Mesendoderm (in vitro differentiated cells): ENCODE data around the gene DEK.
A peak's percentile ranks its signal among the peaks of the same experiment; 100 is the strongest.

Experiments
- DNase-seq: peaks from one replicate; pipeline ENCODE4 v3.0.0; 2013
- H2AK5ac ChIP-seq: 2 replicates; pipeline ENCODE4 v1.6.1; 2013; ENCODE audit warnings: low read length, inconsistent platforms
- H2BK120ac ChIP-seq: 2 replicates; pipeline ENCODE4 v1.6.1; 2013; ENCODE audit warnings: low read depth, mild to moderate bottlenecking, low read length, moderate library complexity, mixed read lengths
- H2BK15ac ChIP-seq: replicated peaks from 2 replicates; pipeline ENCODE4 v1.6.1; 2013; ENCODE audit warnings: low read depth, mild to moderate bottlenecking, moderate library complexity
- H2BK5ac ChIP-seq: 2 replicates; pipeline ENCODE4 v1.6.1; 2013; ENCODE audit warnings: low read length, inconsistent platforms
- H3K18ac ChIP-seq: 2 replicates; pipeline ENCODE4 v1.6.1; 2013; ENCODE audit warnings: mild to moderate bottlenecking, low read length, mixed read lengths
- H3K23ac ChIP-seq: one replicate; pipeline ENCODE4 v1.6.1; 2013; ENCODE audit warnings: low read length
- H3K27ac ChIP-seq: 2 replicates; pipeline ENCODE4 v1.5.1; 2013; ENCODE audit warnings: low read depth, mild to moderate bottlenecking, inconsistent platforms, low read length, moderate library complexity
- H3K27me3 ChIP-seq: 2 replicates; pipeline ENCODE4 v1.6.1; 2013; ENCODE audit warnings: low read length, control low read depth, mild to moderate bottlenecking, inconsistent platforms; ENCODE audit not compliant: insufficient read depth, poor library complexity
- H3K36me3 ChIP-seq: 2 replicates; pipeline ENCODE4 v1.6.1; 2013; ENCODE audit warnings: low read length, inconsistent platforms; ENCODE audit not compliant: control insufficient read depth, insufficient read depth
- H3K4ac ChIP-seq: one replicate; pipeline ENCODE4 v1.6.1; 2013; ENCODE audit warnings: low read depth, mild to moderate bottlenecking, low read length, moderate library complexity
- H3K4me1 ChIP-seq: 2 replicates; pipeline ENCODE4 v1.6.1; 2013; ENCODE audit warnings: low read depth, low read length, inconsistent platforms; ENCODE audit not compliant: control insufficient read depth
- H3K4me2 ChIP-seq: 2 replicates; pipeline ENCODE4 v1.6.1; 2013; ENCODE audit warnings: low read length
- H3K4me3 ChIP-seq: 2 replicates; pipeline ENCODE4 v1.5.1; 2013; ENCODE audit warnings: mild to moderate bottlenecking, low read length
- H3K56ac ChIP-seq: one replicate; pipeline ENCODE4 v1.6.1; 2013; ENCODE audit warnings: low read length
- H3K79me1 ChIP-seq: 2 replicates; pipeline ENCODE4 v1.6.1; 2013; ENCODE audit warnings: low read length, inconsistent platforms
- H3K79me2 ChIP-seq: 2 replicates; pipeline ENCODE4 v1.6.1; 2013; ENCODE audit warnings: mild to moderate bottlenecking, low read length; ENCODE audit not compliant: control insufficient read depth, insufficient read depth
- H3K9ac ChIP-seq: 2 replicates; pipeline ENCODE4 v1.6.1; 2013; ENCODE audit warnings: low read length, inconsistent platforms
- H4K5ac ChIP-seq: one replicate; pipeline ENCODE4 v1.6.1; 2013; ENCODE audit warnings: low read length
- H4K8ac ChIP-seq: one replicate; pipeline ENCODE4 v1.6.1; 2013; ENCODE audit warnings: low read depth, mild to moderate bottlenecking, control low read depth, low read length, moderate library complexity
- WGBS: extraction: QIAGEN DNeasy Blood & Tissue Kit; methylation state at CpG from one replicate; pipeline ENCODE4 v1.1.7; 2013; ENCODE audit warnings: low lambda C conversion rate, missing lambda C conversion rate; ENCODE audit not compliant: insufficient coverage; ENCODE audit errors: extremely low coverage; 5-methylcytosine and 5-hydroxymethylcytosine counted together

The DEK gene

DNA sequence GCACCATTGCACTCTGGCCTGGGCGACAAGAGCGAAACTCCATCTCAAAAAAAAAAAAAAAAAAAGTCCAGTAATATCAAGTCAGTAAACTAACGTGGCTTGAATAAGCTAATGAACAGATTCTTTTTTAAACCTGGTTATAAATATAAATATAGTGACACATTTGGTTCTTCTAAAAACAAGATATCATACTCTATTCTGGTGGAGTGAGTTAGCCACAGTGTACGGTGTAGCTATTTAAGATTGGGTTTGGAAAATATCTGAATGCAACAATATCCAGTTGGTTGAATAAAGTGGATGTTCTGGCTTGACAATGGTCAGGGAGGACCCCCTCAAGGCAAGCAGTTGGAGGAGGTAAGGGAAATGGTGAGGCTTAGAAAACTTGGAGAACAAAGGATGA lies 5.9 kb upstream of the DEK start:
- no peak overlapping the region for H3K27ac ChIP-seq
- no peak for DNase-seq

DNA sequence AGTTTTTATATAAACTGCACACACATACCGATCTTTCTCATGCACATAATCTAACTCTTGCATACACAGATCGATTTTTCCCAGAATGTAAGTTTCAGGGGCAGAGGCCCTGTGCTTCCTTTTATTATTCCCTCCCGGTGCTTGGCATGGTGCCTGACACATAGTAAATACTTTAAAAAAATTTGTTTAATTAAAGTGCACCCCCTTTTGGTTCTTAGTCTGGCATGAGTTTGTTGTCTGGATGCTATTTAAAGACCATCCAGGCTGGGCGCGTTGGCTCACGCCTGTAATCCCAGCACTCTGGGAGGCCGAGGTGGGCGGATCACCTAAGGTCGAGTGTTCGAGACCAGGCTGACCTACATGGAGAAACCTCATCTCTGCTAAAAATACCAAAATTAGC lies 5.4 kb upstream of the DEK start:
- Histone ChIP-seq H3K27me3 (no peaks in the 10 kb centered on the region), H2BK120ac (no peak overlapping the region), H3K23ac (no peak overlapping the region), H3K36me3 (no peaks in the 10 kb centered on the region), H3K4me3 (no peak overlapping the region), H3K4me2 (no peak overlapping the region), H2BK5ac (no peak overlapping the region), H2BK15ac (no peak overlapping the region), H3K27ac (no peak overlapping the region), H3K56ac (no peak overlapping the region), H3K4ac (no peak overlapping the region), H3K18ac (no peak overlapping the region), H2AK5ac (no peak overlapping the region), H3K9ac (no peak overlapping the region), H3K79me1 (no peaks in the 10 kb centered on the region), H3K4me1 (no peaks in the 10 kb centered on the region), H4K8ac (no peak overlapping the region), H3K79me2 (no peaks in the 10 kb centered on the region), H4K5ac (no peak overlapping the region)
- no CpG with 5 or more reads among the region's 10 CpGs for WGBS
- no peak for DNase-seq

More for the DNA sequence above, 5.9 kb upstream of the DEK start:
- Histone ChIP-seq H3K4me3 (no peak overlapping the region), H2BK5ac (no peak overlapping the region), H3K18ac (no peak overlapping the region), H3K56ac (no peak overlapping the region), H3K36me3 (no peaks in the 10 kb centered on the region), H3K23ac (no peak overlapping the region), H3K4me1 (no peaks in the 10 kb centered on the region), H3K4me2 (no peak overlapping the region), H3K79me1 (no peaks in the 10 kb centered on the region), H3K4ac (no peak overlapping the region), H4K8ac (no peak overlapping the region), H4K5ac (no peak overlapping the region), H3K27me3 (no peaks in the 10 kb centered on the region), H2BK120ac (no peak overlapping the region), H3K79me2 (no peaks in the 10 kb centered on the region), H3K9ac (no peak overlapping the region), H2BK15ac (no peak overlapping the region), H2AK5ac (no peak overlapping the region)
- no CpG with 5 or more reads among the region's 4 CpGs for WGBS

DNA sequence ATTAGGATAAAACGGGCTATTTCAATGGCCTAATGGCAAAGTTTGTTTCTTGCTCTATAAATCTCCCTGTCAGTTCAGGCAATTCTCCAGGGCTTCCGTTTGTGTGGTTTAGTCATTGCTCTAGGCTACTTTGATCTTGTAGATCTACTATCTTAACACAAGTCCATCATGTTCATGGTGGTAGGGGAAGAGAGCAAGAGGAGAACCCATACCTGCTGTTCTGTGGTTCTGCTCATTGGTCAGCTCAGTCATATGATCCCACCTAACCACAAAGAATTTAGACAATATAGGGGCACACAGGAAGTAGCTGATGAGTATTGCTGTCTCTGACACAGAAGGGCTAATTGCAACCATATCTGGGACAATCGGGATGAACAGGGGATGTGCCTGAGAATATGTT lies 4.9 kb upstream of the DEK start:
- H4K8ac ChIP-seq = no peak overlapping the region
- H3K4ac ChIP-seq = no peak overlapping the region
- H3K18ac ChIP-seq = no peak overlapping the region
- no peak for DNase-seq
- H2BK5ac ChIP-seq = no peak overlapping the region
- no peak overlapping the region for H3K4me2 ChIP-seq
- no peaks in the 10 kb centered on the region for H3K79me1 ChIP-seq
- no peak overlapping the region for H2BK15ac ChIP-seq
- no peak overlapping the region for H3K27ac ChIP-seq
- no peak overlapping the region for H4K5ac ChIP-seq
- no peak overlapping the region for H2AK5ac ChIP-seq
- no peak overlapping the region for H3K4me3 ChIP-seq
- peaks cover under 1% of the 10 kb centered on the region for H3K79me2 ChIP-seq
- no peaks in the 10 kb centered on the region for H3K36me3 ChIP-seq
- H3K9ac ChIP-seq = no peak overlapping the region
- H2BK120ac ChIP-seq = no peak overlapping the region
- H3K27me3 ChIP-seq = no peaks in the 10 kb centered on the region
- no CpG with 5 or more reads among the region's 3 CpGs for WGBS
- H3K4me1 ChIP-seq = no peaks in the 10 kb centered on the region
- no peak overlapping the region for H3K56ac ChIP-seq
- H3K23ac ChIP-seq = no peak overlapping the region

DNA sequence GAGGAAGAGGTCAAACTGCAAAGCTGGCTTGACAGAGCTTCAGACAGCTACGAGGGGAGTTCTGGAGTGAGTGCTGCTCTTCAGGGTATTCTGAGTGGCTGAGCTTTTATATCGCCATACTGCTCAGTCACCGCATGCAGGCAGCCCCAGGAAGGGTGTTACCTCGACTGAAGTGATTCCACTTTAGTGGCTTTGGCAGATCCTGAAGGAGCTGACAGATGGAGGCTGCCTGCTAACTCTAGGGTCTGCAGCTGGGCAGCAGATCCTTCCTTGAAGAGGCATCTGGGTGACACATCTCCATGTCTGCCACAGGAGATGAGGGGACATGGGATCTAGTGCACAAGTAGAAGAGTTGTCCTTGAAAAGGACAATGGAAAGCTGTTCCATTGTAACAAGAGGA lies 3.7 kb upstream of the DEK start:
- Histone ChIP-seq H3K4me2 (no peak overlapping the region), H3K4me1 (no peaks in the 10 kb centered on the region), H3K79me2 (peaks cover 11% of the 10 kb centered on the region), H3K18ac (no peak overlapping the region), H3K79me1 (no peaks in the 10 kb centered on the region), H3K9ac (no peak overlapping the region), H2BK15ac (no peak overlapping the region), H3K23ac (no peak overlapping the region), H4K5ac (no peak overlapping the region), H2BK120ac (no peak overlapping the region), H3K36me3 (no peaks in the 10 kb centered on the region), H3K27me3 (no peaks in the 10 kb centered on the region), H3K27ac (no peak overlapping the region), H3K56ac (no peak overlapping the region), H4K8ac (no peak overlapping the region), H2AK5ac (no peak overlapping the region), H2BK5ac (no peak overlapping the region), H3K4ac (no peak overlapping the region), H3K4me3 (no peak overlapping the region)
- WGBS = no CpG with 5 or more reads among the region's 4 CpGs
- DNase-seq = no peak

DNA sequence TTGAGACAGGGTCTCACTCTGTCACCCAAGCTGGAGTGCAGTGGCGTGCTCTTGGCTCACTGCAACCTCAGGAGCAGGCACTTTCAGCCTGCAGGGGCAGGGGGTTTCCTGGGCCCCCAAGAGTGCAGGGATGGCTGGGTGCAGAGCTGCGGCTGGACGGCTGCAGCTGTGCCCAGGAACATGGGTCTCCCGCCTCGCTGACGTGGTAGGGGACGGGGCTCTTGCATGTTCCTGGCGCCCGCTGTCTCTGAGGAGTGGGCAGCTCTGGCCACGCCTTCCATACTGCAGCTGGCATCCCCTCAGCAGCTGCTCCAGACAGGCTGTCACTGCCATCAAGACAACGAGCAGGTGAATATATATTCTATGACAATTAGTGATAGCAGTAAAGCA lies 2.2 kb upstream of the DEK start:
- no peak overlapping the region for H2BK5ac ChIP-seq
- H3K79me2 ChIP-seq = peaks cover 25% of the 10 kb centered on the region
- H3K36me3 ChIP-seq = no peaks in the 10 kb centered on the region
- H3K27me3 ChIP-seq = no peaks in the 10 kb centered on the region
- no peak overlapping the region for H2AK5ac ChIP-seq
- H3K4me2 ChIP-seq = no peak overlapping the region
- no peak overlapping the region for H2BK120ac ChIP-seq
- no peak overlapping the region for H3K9ac ChIP-seq
- H3K4me3 ChIP-seq = no peak overlapping the region
- WGBS = no CpG with 5 or more reads among the region's 11 CpGs
- no peak for DNase-seq
- peaks cover 4% of the 10 kb centered on the region for H3K4me1 ChIP-seq
- H4K8ac ChIP-seq = no peak overlapping the region
- no peak overlapping the region for H3K56ac ChIP-seq
- no peak overlapping the region for H3K27ac ChIP-seq
- no peaks in the 10 kb centered on the region for H3K79me1 ChIP-seq
- H2BK15ac ChIP-seq = no peak overlapping the region
- H3K4ac ChIP-seq = no peak overlapping the region
- no peak overlapping the region for H3K18ac ChIP-seq
- no peak overlapping the region for H3K23ac ChIP-seq
- H4K5ac ChIP-seq = no peak overlapping the region

DNA sequence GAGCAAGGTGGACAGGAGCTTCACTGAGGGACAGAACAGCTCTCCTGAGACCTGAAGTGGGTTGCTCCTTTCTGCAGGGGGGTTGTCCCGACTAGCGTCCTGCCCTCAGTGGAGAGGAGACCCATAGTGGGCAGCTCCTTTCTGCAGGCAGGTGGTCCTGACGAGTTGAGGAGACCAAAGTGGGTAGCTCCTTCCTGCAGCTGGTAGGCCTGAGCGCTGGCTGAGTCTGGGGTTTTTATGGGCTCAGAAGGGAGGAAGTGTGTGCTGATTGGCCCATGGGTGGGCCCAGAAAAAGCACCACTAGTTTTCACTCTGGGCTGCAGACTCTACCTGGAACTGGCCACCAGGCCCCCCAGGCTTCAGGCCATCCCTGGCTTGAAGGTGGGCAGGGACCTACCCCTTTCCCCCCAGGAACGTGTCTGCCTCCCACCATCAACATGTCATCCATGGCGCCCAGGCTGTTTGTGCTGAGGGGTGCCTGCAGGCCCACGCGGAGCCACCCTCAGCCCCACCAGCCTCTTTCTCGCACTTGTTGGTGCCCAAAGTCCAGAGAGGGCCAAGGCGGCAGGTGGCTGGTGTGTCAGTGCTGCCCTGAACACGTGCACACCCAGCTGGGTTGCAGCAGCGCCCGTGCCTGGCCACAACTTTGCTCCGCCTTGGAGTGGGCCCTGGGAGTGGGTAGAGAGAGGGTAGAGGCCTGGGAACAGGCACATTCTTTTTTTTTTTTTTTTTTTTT lies 1.6 kb upstream of the DEK start:
- no peak overlapping the region for H2AK5ac ChIP-seq
- peaks cover 5% of the 10 kb centered on the region for H3K4me1 ChIP-seq
- H3K18ac ChIP-seq = no peak overlapping the region
- H3K27me3 ChIP-seq = no peaks in the 10 kb centered on the region
- H2BK5ac ChIP-seq = no peak overlapping the region
- H3K27ac ChIP-seq = no peak overlapping the region
- no peak overlapping the region for H3K4ac ChIP-seq
- no peaks in the 10 kb centered on the region for H3K36me3 ChIP-seq
- peak overlapping the region; percentile 48 for H3K23ac ChIP-seq
- H2BK15ac ChIP-seq = no peak overlapping the region
- H3K56ac ChIP-seq = no peak overlapping the region
- H3K9ac ChIP-seq = no peak overlapping the region
- H3K79me1 ChIP-seq = no peaks in the 10 kb centered on the region
- no peak overlapping the region for H4K8ac ChIP-seq
- H3K4me3 ChIP-seq = no peak overlapping the region
- no peak overlapping the region for H2BK120ac ChIP-seq
- WGBS = no CpG with 5 or more reads among the region's 14 CpGs
- H3K79me2 ChIP-seq = peaks cover 31% of the 10 kb centered on the region
- no peak overlapping the region for H3K4me2 ChIP-seq
- H4K5ac ChIP-seq = no peak overlapping the region
- no peak for DNase-seq
